Endothelial cell of umbilical vein (primary cell): ENCODE results near the gene LRRC59. TPM values are rescaled to one million over a fixed set of nuclear protein-coding genes. Genes with fewer than 3 reads are reported as not detected.

Experiments used
- BruUV-seq: library from RNA; stranded (reverse); fragments of 400-500 nt; replicated peaks from 2 replicates; lab custom pipeline; 2021; lab: Mats Ljungman, UMichigan
- CTCF ChIA-PET: fragments of 300-600, 350-600 bp; sonication (Branson Sonifier 250); formaldehyde crosslinking; loops from one replicate; lab custom pipeline; 2021; ENCODE audit warnings: antibody characterized with exemption, inconsistent platforms; lab: Charles Lee
- POLR2A ChIA-PET: fragments of 300-600, 350-600 bp; sonication (Branson Sonifier 250); formaldehyde crosslinking; loops from one replicate; lab custom pipeline; 2021; ENCODE audit warnings: antibody characterized with exemption, inconsistent platforms; lab: Charles Lee
- DNase-seq: peaks from one replicate; pipeline ENCODE4 v3.0.0-alpha.2; 2011; ENCODE audit warnings: low read depth, low spot score
- FAIRE-seq: peaks from 2 replicates; lab custom pipeline; 2011; peaks lifted over from hg19 to GRCh38; lab: Jason Lieb, UNC
- H2AFZ ChIP-seq: 2 replicates; pipeline ENCODE4 v1.6.0; 2012; ENCODE audit warnings: low read depth, low read length, control low read depth, inconsistent platforms
- H3K27ac ChIP-seq: 2 replicates; pipeline ENCODE4 v1.5.1; 2011; ENCODE audit warnings: low read depth, mild to moderate bottlenecking, control low read depth, low read length, moderate library complexity; ENCODE audit not compliant: insufficient read depth
- H3K27me3 ChIP-seq, 2 experiments: 2 replicates each; pipeline versions ENCODE4 v1.6.0 to v1.6.1; 2011; ENCODE audit warnings: low read length in 2 of 2, mixed read lengths in 1 of 2; ENCODE audit not compliant: control insufficient read depth in 2 of 2, insufficient read depth in 2 of 2
- H3K36me3 ChIP-seq, 2 experiments: 2 replicates in 1 of 2; 3 replicates in 1 of 2; pipeline ENCODE4 v1.5.1; 2011; ENCODE audit warnings: low read length in 2 of 2, mild to moderate bottlenecking in 1 of 2, moderate library complexity in 1 of 2; ENCODE audit not compliant: control insufficient read depth in 2 of 2, insufficient read depth in 2 of 2; ENCODE audit errors: extremely low read depth in 1 of 2
- H3K4me1 ChIP-seq: 3 replicates; pipeline ENCODE4 v1.5.1; 2011; ENCODE audit warnings: mild to moderate bottlenecking, low read length; ENCODE audit not compliant: control insufficient read depth, insufficient read depth; ENCODE audit errors: extremely low read depth
- H3K4me2 ChIP-seq: 2 replicates; pipeline ENCODE4 v1.6.1; 2011; ENCODE audit warnings: low read length, control low read depth, mixed read lengths; ENCODE audit not compliant: insufficient read depth
- H3K4me3 ChIP-seq, 3 experiments: fragments of 200-600 bp in 1 of 3; sonication (generic), shearing (Covaris generic) in 1 of 3; replicated peaks in 1 of 3; 2 replicates each; pipeline ENCODE4 v1.5.1; 2011 to 2016; ENCODE audit warnings: control low read depth in 3 of 3, low read length in 3 of 3, mild to moderate bottlenecking in 2 of 3, inconsistent platforms in 1 of 3, low read depth in 1 of 3, moderate library complexity in 1 of 3; ENCODE audit not compliant: insufficient read depth in 1 of 3
- H3K79me2 ChIP-seq: 2 replicates; pipeline ENCODE4 v1.6.0; 2012; ENCODE audit warnings: low read length, inconsistent platforms; ENCODE audit not compliant: control insufficient read depth, insufficient read depth
- H3K9ac ChIP-seq: replicated peaks from 2 replicates; pipeline ENCODE3; 2011; ENCODE audit warnings: low read length, control low read depth; ENCODE audit not compliant: insufficient read depth; ENCODE audit errors: extremely low read depth
- H3K9me1 ChIP-seq: replicated peaks from 3 replicates; pipeline ENCODE4 v1.6.0; 2011; ENCODE audit warnings: mild to moderate bottlenecking, low read length; ENCODE audit not compliant: control insufficient read depth, insufficient read depth; ENCODE audit errors: extremely low read depth
- H3K9me3 ChIP-seq: replicated peaks from 2 replicates; pipeline ENCODE4 v1.5.1; 2012; ENCODE audit warnings: low read length, inconsistent platforms; ENCODE audit not compliant: control insufficient read depth, insufficient read depth
- H4K20me1 ChIP-seq: replicated peaks from 2 replicates; pipeline ENCODE3; 2011; ENCODE audit warnings: mild to moderate bottlenecking, low read length; ENCODE audit not compliant: control insufficient read depth, insufficient read depth; ENCODE audit errors: extremely low read depth
- CTCF ChIP-seq, 2 donors: IDR thresholded peaks; 1 replicate in 1 of 2; 2 replicates in 1 of 2; pipeline ENCODE4 v1.5.1; 2011; ENCODE audit warnings: low read length in 2 of 2, mild to moderate bottlenecking in 2 of 2, moderate library complexity in 2 of 2, control low read depth in 1 of 2, inconsistent platforms in 1 of 2, low read depth in 1 of 2; ENCODE audit not compliant: insufficient read depth in 1 of 2; ENCODE audit errors: extremely low read depth in 1 of 2
- EZH2 ChIP-seq: IDR thresholded peaks from 2 replicates; pipeline ENCODE4 v1.6.1; 2012; ENCODE audit warnings: borderline replicate concordance, low read depth, mild to moderate bottlenecking, moderate library complexity, low read length, inconsistent platforms; ENCODE audit not compliant: severe bottlenecking
- FOS ChIP-seq: IDR thresholded peaks from 2 replicates; pipeline ENCODE4 v1.6.1; 2011; ENCODE audit warnings: mild to moderate bottlenecking, low read length, moderate library complexity, borderline replicate concordance; ENCODE audit not compliant: insufficient read depth
- GATA2 ChIP-seq: IDR thresholded peaks from 2 replicates; pipeline ENCODE4 v1.7.0; 2011; ENCODE audit warnings: low read depth, mild to moderate bottlenecking, moderate library complexity, mixed read lengths, low read length; ENCODE audit not compliant: insufficient read length, insufficient read depth
- JUN ChIP-seq: IDR thresholded peaks from 2 replicates; pipeline ENCODE4 v1.6.1; 2011; ENCODE audit warnings: borderline replicate concordance, low read depth; ENCODE audit not compliant: insufficient read length, insufficient read depth
- MAX ChIP-seq: IDR thresholded peaks from 2 replicates; pipeline ENCODE4 v1.6.1; 2011; ENCODE audit not compliant: insufficient read depth, insufficient read length
- MYC ChIP-seq: IDR thresholded peaks from one replicate; pipeline ENCODE4 v1.6.1; 2011; ENCODE audit warnings: mild to moderate bottlenecking, low read depth, low read length
- POLR2A ChIP-seq: IDR thresholded peaks from 2 replicates; pipeline ENCODE4 v1.6.1; 2012; ENCODE audit warnings: low read depth, mild to moderate bottlenecking, control low read depth, low read length
- POLR2AphosphoS5 ChIP-seq: IDR thresholded peaks from 2 replicates; pipeline ENCODE4 v1.6.1; 2012; ENCODE audit warnings: low read depth, mild to moderate bottlenecking, control low read depth, low read length, moderate library complexity; ENCODE audit not compliant: insufficient read depth
- dilution Hi-C: fragments of 300-500 bp; cut with MboI; formaldehyde crosslinking; loops from one replicate; pipeline ENCODE4 v1.15.0; 2019; ENCODE audit warnings: low sequenced_read_pairs; ENCODE audit not compliant: extremely low pct_ligation_motif_present
- intact Hi-C: fragments of 100-400 bp; cut with micrococcal nuclease; formaldehyde crosslinking; loops from one replicate; pipeline ENCODE4 v1.10.0; 2022
- polyA plus RNA-seq, 4 experiments: library from polyadenylated mRNA; depleted of rRNA in 3 of 4; stranded (reverse) in 3 of 4; unstranded in 1 of 4; fragments of >200 nt; gene quantifications; 2 replicates each; pipeline versions ENCODE4 v1.2.1 to v1.2.3, GENCODE V29; 2011 to 2012; ENCODE audit warnings: missing spikeins in 1 of 4
- total RNA-seq: library from RNA; stranded (reverse); gene quantifications from 2 replicates; pipeline ENCODE4 v1.2.3, GENCODE V29; 2021

Gene LRRC59
- total and polyA plus RNA-seq, 2 donors (not counting 3 experiments of a cell fraction or from before 2014, with no cell fraction given), result 93.9 to 183 TPM

GRCh38 chr17:50353600-50354195 is 43.6 kb downstream of the LRRC59 start:
- ChIA-PET POLR2A (no interaction called here), CTCF (no interaction called here)
- dilution Hi-C loops, result no loop called here
- H2AFZ ChIP-seq, result no peak overlapping the region
- H3K4me1 ChIP-seq, result peaks cover 4% of the 10 kb centered on the region
- intact Hi-C loops, result no loop called here
- no peaks in the 10 kb centered on the region for H4K20me1 ChIP-seq
- no peak overlapping the region for H3K27ac ChIP-seq
- peaks cover 2% of the 10 kb centered on the region for H3K79me2 ChIP-seq
- H3K4me2 ChIP-seq, result no peak overlapping the region
- no peak for DNase-seq
- H3K9me1 ChIP-seq, result no peaks in the 10 kb centered on the region
- no peaks in the 10 kb centered on the region for H3K9me3 ChIP-seq
- H3K4me3 ChIP-seq, result no peak overlapping the region
- H3K36me3 ChIP-seq, result peaks cover 3 to 37% of the 10 kb centered on the region in 2 experiments
- no peak overlapping the region for H3K9ac ChIP-seq
- no peaks in the 10 kb centered on the region for H3K27me3 ChIP-seq
- TF ChIP-seq POLR2A (no peak), MYC (no peak), CTCF (IDR thresholded peaks at IDR 0.05; ENCODE audit: extremely low read depth in 1 of 2, insufficient read depth in 1 of 2, low read depth in 1 of 2, low read length in 2 of 2) (no peak), POLR2AphosphoS5 (no peak), MAX (no peak), JUN (no peak), FOS (no peak), GATA2 (no peak), EZH2 (no peak)
- no peak for FAIRE-seq
- no TSS peak for BruUV-seq
